ENCODE measurements around the gene PCSK4. TPM values are rescaled to one million over a fixed set of nuclear protein-coding genes. Genes with fewer than 3 reads are reported as not detected.

The PCSK4 gene
- total and polyA plus RNA-seq, 2 of the 4 experiments (the other 2 are of a cell fraction): 0.72 to 1.7 TPM

GRCh38 chr19:1492474-1493006 is 2.4 kb upstream of the PCSK4 start:
- no peaks in the 10 kb centered on the region for H3K9me1 ChIP-seq (ENCODE audit: insufficient read depth, low read length)
- TF ChIP-seq NFE2L2 (IDR thresholded peaks at IDR 0.05; ENCODE audit: low read depth, low read length) (no peak), FOS (IDR thresholded peaks at IDR 0.05; ENCODE audit: low read depth, low read length) (no peak), RCOR1 (IDR thresholded peaks at IDR 0.05; ENCODE audit: insufficient replicate concordance, low read length) (no peak), MAZ (IDR thresholded peaks at IDR 0.05; ENCODE audit: borderline replicate concordance, low read depth, low read length) (no peak), ELK1 (IDR thresholded peaks at IDR 0.05; ENCODE audit: borderline replicate concordance, low read depth, low read length) (no peak), RFX5 (IDR thresholded peaks at IDR 0.05; ENCODE audit: low read depth, low read length) (no peak), MXI1 (IDR thresholded peaks at IDR 0.05; ENCODE audit: borderline replicate concordance, low read depth, low read length) (no peak), CHD1 (IDR thresholded peaks at IDR 0.05; ENCODE audit: low read depth, low read length) (no peak), RAD21 (IDR thresholded peaks at IDR 0.05; ENCODE audit: low read length) (no peak), BHLHE40 (IDR thresholded peaks at IDR 0.05; ENCODE audit: low read depth, low read length) (no peak), SMC3 (IDR thresholded peaks at IDR 0.05; ENCODE audit: low read depth, low read length) (no peak), CEBPB (IDR thresholded peaks at IDR 0.05; ENCODE audit: low read depth, low read length) (no peak), MAFK (IDR thresholded peaks at IDR 0.05; ENCODE audit: low read depth, low read length) (no peak), POLR2A (IDR thresholded peaks at IDR 0.05; ENCODE audit: low read depth, low read length) (no peak)
- TF ChIP-seq, protein P1, sequence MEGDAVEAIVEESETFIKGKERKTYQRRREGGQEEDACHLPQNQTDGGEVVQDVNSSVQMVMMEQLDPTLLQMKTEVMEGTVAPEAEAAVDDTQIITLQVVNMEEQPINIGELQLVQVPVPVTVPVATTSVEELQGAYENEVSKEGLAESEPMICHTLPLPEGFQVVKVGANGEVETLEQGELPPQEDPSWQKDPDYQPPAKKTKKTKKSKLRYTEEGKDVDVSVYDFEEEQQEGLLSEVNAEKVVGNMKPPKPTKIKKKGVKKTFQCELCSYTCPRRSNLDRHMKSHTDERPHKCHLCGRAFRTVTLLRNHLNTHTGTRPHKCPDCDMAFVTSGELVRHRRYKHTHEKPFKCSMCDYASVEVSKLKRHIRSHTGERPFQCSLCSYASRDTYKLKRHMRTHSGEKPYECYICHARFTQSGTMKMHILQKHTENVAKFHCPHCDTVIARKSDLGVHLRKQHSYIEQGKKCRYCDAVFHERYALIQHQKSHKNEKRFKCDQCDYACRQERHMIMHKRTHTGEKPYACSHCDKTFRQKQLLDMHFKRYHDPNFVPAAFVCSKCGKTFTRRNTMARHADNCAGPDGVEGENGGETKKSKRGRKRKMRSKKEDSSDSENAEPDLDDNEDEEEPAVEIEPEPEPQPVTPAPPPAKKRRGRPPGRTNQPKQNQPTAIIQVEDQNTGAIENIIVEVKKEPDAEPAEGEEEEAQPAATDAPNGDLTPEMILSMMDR (conservative IDR thresholded peaks at IDR 0.05; ENCODE audit: low read depth, low read length): no peak
- TF ChIP-seq, protein P2, sequence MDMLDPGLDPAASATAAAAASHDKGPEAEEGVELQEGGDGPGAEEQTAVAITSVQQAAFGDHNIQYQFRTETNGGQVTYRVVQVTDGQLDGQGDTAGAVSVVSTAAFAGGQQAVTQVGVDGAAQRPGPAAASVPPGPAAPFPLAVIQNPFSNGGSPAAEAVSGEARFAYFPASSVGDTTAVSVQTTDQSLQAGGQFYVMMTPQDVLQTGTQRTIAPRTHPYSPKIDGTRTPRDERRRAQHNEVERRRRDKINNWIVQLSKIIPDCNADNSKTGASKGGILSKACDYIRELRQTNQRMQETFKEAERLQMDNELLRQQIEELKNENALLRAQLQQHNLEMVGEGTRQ (IDR thresholded peaks at IDR 0.05; ENCODE audit: low read depth, low read length): no peak
- no peak overlapping the region for H3K18ac ChIP-seq (ENCODE audit: low read depth, low read length)
- H3K9me3 ChIP-seq (ENCODE audit: control insufficient read depth, insufficient read depth, low read length): no peaks in the 10 kb centered on the region
- H2AFZ ChIP-seq (replicated peaks; ENCODE audit: low read length, poor library complexity): no peak overlapping the region
- no peak overlapping the region for H2BK120ac ChIP-seq (ENCODE audit: low read depth, low read length)
- no peak overlapping the region for H2AK5ac ChIP-seq (ENCODE audit: low read depth, low read length)
- no peak for ATAC-seq (ENCODE audit: low read depth)
- H3K4me2 ChIP-seq (ENCODE audit: low read depth, low read length): no peak overlapping the region
- no peak overlapping the region for H2BK15ac ChIP-seq (ENCODE audit: low read depth, low read length)
- no peak for DNase-seq
- H4K20me1 ChIP-seq (ENCODE audit: insufficient read depth, low read length): peaks cover 3% of the 10 kb centered on the region; the same call in 1 of the 2 replicates
- H3K4me1 ChIP-seq (ENCODE audit: control insufficient read depth, insufficient read depth, low read length): peaks cover 9% of the 10 kb centered on the region
- no peak overlapping the region for H3K9ac ChIP-seq (ENCODE audit: low read depth, low read length)
- intact Hi-C loops (cut with micrococcal nuclease) (no loop called here), in situ Hi-C loops (cut with MboI; ENCODE audit: low sequenced_read_pairs) (no loop called here), dilution Hi-C loops (cut with HindIII; ENCODE audit: low sequenced_read_pairs, unreplicated experiment) (no loop called here)
- H4K5ac ChIP-seq (ENCODE audit: low read depth, low read length): no peak overlapping the region
- no peaks in the 10 kb centered on the region for H3K36me3 ChIP-seq (ENCODE audit: control insufficient read depth, insufficient read depth, low read length)
- H3K27me3 ChIP-seq (ENCODE audit: control insufficient read depth, insufficient read depth, low read length): peaks cover 13% of the 10 kb centered on the region; the same call in 1 of the 2 replicates
- no peak overlapping the region for H3K56ac ChIP-seq (ENCODE audit: extremely low read depth, insufficient read depth, low read length)
- H3K27ac ChIP-seq (ENCODE audit: insufficient read depth, low read length): no peak overlapping the region
- CTCF ChIA-PET: no interaction called here
- no peak overlapping the region for H3K4me3 ChIP-seq (ENCODE audit: insufficient read depth, low read depth, low read length)
- H3K14ac ChIP-seq (replicated peaks; ENCODE audit: low read depth, low read length): no peak overlapping the region
- no peak overlapping the region for H2BK20ac ChIP-seq (ENCODE audit: low read depth, low read length)
- POLR2A ChIA-PET (ENCODE audit: unreplicated experiment): no interaction called here
- no peak overlapping the region for H3K4ac ChIP-seq (ENCODE audit: low read depth, low read length)
- no peak overlapping the region for H4K91ac ChIP-seq (ENCODE audit: insufficient read depth, low read depth, low read length)
- no TSS peak for BruUV-seq (replicated peaks)
- no peak overlapping the region for H2AK9ac ChIP-seq (replicated peaks; ENCODE audit: low read depth, low read length, poor library complexity)
- no peak overlapping the region for H4K8ac ChIP-seq (ENCODE audit: low read depth in 2 of 2, low read length in 2 of 2)
- no peaks in the 10 kb centered on the region for H3K79me1 ChIP-seq (ENCODE audit: low read depth in 1 of 2, low read length in 2 of 2)
- no CpG with 5 or more reads among the region's 10 CpGs for WGBS, 2 experiments (ENCODE audit: extremely low coverage in 2 of 2, insufficient read length in 1 of 2)
- no peak overlapping the region for H2BK5ac ChIP-seq (ENCODE audit: low read depth, low read length, poor library complexity, severe bottlenecking)
- no peak overlapping the region for H3K23ac ChIP-seq (ENCODE audit: low read depth, low read length)

All from IMR-90 (cell line).